HPDE6-E6E7 (cell line): Measurements from ENCODE around the gene ZNF467.
A peak's percentile ranks its signal among the peaks of the same experiment; 100 is the strongest.

Source experiments
- DNase-seq: peaks from one replicate; pipeline ENCODE4 v3.0.0; 2011; ENCODE audit warnings: missing footprints; ENCODE audit errors: extremely low spot score

The ZNF467 gene

DNA sequence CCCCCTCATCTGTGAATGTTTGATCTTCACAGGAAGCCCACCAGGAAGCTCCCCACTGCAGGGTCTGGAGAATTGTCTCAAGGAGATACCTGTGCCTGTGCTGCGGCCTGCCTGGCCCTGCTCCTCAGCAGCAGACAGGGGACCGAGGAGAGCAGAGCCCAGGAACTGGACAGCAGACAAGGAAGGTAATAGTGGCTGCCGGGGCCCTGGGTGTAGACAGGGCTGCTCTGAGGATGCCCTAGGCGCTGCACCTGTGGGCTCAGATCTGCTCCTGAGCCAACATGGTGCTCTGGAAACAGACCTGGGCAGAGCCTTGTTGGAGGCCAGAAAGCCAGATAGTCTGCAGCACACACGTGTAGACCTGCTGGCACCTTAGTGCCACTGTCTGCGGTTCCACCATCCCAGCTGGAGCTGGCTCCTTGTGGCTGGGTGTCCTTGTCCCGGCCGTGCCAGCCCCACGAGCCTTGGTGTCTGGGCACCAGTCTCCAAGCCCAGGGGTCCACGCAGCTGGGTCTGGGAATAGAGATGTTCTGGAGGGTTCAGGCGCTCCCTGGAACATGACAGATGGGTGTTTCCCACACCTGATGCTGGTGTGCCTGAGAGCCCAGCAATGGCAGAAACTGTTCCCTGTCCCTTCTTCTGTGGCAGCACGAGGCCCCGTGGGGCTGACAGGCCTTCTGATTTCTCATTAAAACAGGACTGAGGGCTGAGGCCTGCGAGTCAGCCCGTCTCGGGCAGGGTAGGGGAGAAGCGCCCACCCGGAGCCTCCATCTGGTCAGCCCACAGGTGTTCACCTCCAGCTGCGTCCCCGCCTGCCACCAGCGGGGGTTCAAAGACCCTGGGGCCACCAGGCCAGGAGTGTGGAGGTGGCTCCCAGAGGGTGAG, 44.7 kb downstream of the ZNF467 start:
- no peak for DNase-seq

DNA sequence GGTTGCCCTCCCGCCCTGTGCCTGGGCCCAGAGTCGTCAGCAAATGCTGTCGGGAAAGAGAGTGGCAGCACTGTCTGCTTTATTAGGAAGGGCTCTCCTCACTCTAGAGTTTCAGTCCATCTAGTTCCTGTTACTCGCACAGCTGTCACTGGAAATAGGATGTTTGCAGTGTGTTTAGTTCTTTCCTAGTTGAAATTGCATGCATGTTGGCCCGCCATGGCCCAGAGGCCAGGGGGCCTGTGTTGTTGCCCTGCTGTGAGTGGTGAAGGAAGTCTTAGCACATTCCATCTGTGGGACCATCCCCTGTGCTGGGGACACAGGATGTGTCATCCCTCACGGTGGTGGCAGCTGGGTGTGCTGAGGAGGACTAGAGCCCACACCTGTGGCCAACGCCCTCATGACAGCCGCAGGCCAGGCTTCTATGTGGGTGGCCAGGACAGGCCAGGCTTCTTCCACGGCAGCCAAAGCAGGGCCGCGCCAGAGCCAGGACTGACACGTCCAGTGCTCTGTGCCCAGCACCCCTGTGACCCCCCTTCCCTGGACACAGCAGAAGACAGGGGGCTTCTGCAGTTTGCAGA, 45.4 kb downstream of the ZNF467 start:
- no peak for DNase-seq

DNA sequence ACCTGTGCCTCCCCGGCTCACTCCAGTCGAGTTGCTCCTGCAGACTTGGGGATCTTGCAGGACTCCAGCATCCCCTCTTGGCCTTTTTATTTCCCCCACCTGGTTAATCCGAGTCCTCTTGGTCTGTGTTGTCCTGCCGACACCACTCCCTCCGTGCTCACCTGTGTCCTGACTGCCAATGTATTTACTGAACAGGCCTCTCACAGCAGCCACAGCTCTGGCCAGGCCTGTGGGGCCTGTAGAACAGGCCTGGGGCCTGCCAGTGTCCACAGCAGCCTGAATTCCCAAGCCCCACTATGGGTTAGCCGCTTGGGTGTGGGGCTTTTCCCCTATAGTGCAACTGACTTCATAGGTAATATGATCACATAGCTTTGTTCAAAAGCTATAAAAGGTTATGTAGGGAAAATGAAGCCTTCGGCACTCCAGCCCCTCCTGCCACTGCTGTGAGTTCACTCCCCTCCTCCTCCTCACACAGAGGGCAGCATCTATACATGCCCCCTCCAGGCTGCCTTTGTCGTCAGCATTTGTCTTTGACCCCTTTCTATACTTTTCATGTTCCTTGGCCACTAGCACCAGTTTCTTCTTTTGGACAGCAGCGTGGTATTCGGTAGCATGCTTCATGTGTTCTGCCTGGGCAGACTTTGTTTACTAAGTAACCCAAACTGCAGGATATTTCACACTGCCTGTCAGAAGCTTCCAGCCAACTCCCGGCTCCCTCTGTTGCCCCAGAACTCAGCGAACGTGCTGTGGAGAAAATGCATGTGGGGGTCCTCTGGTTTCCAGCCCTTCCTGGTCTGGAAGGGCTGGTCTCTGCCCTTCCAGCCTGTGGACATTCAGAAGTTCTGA, 46.1 kb downstream of the ZNF467 start:
- no peak for DNase-seq

DNA sequence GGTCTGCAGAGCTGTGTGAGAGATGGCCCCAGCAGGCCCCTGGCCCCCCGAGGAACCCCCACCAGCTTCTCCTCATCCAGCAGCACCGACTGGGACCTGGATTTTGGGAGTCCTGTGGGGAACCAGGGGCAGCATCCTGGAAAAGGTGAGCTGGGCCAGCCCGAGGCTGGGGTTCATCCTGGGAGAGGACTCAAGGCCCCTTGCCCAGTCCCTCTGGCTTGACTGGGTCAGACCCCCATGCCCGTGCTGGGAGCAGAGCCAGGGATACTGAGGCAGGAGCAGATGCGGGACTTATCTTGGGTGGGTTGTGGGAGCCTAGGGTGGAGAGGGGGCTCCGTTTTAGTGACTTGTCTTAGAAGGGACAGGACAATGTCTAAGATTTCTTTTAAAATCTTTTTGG, 47.5 kb downstream of the ZNF467 start:
- DNase-seq: no peak

DNA sequence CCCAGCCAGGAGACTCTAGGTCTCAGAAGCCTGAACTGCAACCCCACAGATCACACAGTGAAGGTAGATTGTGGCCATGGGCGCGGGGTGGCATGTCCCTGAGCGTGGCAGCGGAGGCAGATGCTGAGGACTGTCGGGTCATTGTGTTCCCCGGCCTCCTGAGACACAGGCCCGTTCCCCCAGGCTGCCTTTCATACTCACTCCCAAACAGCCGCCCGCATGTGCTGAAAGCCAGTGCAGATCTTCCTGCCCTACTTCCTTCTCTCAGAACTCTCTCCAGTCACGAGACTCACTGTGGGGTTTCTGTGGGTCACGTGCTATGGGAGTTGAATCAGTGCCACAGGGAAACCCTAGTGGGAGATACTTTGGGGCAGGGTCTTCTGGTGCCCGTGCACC, 48.0 kb downstream of the ZNF467 start:
- no peak for DNase-seq

DNA sequence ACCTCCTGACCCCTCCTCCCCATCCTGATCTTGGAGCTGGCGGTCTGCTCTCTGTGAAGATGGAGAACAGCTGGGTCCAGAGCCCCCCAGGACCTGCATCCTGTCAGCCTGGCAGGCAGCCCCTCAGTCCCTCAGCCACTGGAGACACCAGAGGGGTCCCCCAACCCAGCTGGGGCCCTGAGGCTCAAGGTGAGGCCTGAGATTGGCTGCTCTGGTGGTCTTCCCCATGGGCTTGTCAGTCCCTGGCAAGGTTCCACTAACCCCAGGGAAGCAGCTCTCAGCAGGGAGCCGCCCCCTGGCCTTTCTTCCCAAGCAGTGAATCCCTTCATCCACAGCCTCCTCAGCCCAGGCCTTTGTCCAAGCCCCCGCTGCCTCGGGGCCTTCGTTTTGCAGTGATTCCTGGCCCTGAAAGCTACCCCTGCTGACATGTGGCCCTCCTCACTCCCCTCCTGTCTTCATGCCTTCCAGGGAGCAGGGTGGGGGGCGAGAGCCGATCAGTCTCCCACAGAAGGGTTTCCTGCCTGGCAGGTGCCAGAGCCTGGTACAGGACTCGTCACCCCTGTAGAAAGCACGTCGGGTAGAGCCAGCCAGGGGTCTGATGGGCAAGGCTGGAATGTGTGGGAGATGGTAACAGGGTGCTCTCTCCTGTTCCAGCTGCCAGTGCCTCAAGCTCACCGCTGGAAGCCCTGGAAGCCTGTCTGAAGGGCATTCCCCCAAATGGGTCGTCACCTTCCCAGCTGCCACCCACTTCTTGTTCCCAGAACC, 48.5 kb downstream of the ZNF467 start:
- no peak for DNase-seq

DNA sequence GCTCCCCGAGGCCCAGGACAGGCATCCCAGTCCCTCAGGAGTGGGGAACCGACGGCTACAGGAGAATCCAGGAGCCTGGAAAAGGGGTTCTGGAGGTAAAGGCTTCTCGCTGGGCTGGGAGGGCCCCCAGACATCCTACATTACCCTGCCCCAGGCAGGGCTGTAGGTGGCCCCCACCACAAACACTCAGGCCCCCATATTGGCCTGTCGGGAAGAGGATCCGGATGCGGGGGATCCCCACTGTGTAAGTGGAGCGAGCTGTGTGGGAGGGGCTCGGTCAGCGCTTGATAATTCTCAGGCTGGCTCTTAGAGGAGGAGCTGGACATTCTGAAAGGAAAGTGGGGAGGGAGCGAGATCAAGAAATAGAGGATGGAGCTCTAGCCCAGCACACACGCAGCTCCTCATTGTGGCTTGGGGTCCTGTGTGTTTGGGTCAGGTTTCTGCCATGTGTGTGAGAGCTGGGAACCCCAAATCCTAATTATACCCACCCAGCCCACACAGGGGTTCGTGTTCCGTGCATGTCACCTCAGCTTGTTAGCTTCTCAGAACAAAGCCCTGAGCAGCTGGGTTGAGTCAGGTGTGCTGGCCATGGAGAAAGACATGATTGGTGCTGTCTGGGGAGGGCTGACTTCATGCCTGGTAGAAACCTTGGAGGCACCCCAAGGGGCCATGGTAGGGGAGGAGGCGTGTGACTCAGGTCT, 49.4 kb downstream of the ZNF467 start:
- no peak for DNase-seq

DNA sequence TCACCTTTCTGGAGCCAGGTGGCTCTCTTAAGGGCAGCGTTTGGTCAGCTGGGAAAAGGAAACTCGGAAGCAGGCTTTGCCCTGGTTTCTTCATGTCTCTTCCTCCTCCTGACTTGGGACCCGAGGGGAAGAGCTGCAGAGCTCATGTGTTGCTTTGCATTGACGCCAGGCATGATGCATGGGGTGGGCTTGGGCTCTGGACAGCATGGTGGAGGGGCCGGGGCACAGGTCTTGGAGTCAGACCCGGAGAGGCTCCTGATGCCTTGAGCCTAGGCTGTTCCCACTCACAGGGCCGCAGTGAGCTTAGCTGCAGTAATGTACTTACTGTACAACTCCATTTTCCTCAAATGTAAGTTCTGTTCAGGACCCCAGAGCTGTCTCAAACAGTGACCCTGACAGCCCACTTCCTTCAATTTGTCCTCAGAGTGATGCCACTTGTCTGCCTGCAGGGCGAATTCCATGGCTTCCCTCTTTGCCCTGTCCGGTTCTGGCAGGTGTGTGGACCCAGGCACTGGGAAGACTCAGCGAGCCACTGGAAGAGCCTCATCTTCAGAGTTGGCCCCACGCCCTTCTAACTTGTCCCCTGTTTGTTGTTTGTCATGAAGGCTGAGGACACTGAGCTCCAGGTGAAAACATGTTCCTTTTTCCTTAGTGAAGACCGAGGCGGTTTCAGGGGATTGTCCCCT, 50.2 kb downstream of the ZNF467 start:
- DNase-seq: no peak

DNA sequence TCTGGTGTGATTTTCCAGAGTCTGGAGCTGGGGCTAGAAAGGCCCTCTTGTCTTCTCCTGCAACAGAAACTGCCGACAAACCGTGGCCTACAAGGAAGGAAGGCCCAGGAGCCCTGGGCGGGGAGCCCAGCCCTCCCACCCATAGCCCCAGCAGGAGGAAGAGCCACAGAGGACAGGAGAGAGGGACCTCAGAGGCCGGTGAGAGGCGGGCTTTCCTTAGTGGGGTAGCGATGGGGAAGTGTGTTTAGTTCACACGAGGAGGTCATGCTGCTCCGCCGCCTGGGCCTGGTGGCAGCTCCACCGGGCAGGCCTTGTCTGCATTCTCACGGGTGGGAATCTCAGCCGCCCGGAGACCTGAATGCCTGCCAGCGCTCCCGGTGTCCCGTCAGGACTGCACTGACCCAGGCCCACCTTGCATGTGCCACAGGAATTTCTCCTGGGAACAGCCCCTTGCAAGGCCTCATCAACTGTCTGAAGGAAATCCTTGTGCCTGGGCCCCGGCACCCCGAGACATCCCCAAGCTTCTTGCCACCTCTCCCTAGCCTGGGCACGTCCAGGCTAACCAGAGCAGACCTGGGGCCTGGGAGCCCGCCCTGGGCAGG, 50.9 kb downstream of the ZNF467 start:
- no peak for DNase-seq

DNA sequence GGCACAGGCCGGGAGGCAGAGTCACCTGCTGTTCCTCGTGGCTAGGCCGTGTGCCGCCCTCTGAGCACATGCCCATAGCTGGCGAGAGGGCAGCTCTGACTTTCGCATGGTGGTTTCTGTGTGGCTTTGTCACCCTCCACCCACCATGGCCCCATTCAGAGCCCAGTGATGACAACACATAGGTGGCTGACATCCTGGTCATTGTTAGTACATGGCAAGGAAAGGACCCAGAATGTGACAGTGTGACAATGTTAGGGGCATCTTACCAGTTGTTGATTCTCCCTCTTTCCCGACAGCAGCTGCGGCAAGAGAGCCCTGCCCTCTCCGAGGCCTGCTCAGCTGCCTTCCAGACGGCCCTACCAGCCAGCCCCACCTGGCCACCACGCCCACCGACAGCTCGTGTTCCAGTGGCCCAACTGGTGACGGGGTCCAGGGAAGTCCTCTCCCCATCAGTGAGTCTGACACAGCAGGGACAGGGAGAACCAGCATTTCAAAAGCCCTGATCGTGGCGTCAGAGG, 52.2 kb downstream of the ZNF467 start:
- DNase-seq: no peak

DNA sequence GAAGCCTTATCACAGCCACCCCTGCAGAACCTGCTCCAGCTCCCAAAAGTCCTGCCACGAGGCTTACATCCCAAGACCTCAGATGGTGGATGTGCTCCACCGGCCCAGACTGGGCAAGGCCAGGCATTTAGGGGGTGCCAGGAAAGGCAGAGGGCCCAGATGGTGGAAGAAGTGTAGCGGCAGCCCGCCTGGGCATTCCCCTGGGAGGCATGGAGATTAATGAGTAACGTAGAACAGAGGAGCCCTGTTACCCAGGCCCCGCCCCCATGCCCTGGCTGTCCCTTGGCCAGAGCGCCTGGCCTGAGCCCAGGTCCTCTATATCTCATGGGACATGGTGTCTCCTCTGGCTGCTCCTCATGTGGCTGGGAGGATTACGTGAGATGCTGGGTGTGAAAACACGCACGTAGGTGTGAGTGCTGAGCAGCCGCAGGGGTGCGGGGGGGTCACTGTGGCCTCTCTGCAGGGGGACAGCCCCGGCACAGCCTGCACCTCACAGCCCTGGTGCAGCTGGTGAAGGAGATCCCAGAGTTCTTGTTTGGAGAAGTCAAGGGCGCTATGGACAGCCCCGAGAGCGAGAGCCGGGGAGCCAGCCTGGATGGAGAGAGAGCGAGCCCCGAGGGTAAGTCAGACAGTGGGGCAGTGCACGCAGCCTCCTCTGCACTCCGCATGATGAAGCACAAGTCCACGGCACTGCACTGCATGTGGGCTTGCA, 52.9 kb downstream of the ZNF467 start:
- DNase-seq: no peak

DNA sequence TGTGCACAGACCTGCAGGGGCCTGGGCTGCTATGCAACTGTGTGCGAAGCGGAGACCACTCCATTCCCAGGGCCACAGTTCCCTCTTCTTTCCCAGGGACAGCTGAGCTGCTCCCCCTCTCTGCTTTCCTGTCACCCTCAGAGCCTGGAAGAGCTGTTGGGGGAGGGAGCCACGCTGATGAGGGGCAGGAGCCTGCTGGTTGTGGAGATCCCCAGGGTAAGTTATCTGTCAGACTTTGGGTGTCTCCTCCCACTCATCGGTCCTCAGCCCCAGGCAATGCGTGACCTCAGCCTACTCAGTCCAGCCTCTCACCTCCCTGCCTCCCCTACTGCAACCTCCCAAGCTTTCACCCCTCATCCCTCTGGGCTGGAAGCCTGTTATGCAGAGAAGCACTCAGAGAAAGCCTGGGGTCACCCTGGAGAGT, 53.5 kb downstream of the ZNF467 start:
- DNase-seq: no peak

DNA sequence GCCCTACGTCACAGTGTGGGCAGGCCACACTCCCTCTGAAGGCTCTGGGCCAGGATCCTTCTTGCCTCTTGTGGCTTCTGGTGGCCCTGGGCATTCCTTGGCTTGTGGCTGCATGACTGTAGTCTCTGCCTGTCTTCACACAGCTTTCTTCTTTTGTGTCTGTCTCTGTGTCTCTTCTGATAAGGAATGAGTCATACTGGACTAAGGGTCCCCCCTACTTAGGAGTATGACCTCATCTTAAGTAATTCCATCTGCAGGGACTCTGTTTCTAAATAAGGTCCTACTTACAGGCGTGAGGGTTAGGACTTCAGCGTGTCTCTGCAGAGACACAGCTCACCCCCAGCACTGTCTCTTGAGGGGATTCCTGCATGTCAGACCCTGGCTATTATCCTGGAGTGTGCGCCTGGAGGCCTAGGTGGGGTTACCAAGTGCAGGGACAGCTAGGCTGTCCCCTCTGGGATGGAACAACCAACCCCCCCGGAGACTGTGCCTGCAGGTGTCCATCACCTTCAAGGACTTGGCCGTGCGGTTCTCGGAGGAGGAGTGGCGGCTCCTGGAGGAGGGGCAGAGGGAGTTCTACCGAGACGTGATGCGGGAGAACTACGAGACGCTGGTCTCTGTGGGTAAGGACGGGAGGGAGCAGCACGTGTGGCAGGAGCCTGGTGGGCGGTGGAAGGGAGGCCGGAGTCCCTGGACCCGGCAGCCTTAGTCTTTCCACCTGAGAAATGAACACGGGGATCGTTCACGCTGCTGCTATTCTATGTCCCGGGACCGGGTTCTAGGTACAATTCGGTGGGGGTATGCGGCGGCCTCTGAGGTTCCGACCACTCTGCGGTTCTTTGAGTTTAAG, 54.1 kb downstream of the ZNF467 start:
- no peak for DNase-seq

DNA sequence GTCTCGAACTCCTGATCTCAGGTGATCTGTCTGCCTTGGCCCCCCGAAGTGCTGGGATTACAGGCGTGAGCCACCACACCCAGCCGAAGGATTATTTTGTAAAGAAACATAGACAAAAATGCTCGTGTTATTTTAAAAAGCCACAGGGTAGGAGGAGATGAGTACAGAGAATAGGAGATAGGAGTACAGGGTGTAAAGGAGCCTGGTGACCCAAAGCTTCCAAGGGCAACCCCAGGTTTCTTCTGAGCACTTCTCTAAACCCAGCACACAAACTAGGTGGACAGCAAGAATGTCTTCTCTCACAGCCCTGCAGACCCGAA, 54.7 kb downstream of the ZNF467 start:
- DNase-seq: no peak

DNA sequence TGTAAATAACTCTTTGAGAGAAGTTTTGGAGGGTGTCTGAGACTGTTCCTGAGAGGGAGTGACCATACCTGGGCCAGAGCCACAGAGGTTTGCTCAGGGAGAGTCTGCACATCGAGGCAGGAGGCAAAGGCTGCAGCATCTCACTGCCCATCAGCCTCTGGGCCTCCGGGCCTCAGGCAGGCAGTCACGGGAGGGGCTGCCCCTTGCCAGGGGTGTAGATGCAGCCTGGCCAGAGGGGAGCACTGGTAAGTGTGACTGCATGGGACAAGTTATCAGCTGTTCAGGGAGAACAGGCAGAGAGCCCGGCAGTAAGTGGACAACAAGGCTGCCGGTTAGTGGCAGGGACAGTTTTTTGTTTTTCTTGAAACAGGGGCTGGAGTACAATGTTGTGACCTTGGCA, 55.9 kb downstream of the ZNF467 start:
- no peak for DNase-seq

DNA sequence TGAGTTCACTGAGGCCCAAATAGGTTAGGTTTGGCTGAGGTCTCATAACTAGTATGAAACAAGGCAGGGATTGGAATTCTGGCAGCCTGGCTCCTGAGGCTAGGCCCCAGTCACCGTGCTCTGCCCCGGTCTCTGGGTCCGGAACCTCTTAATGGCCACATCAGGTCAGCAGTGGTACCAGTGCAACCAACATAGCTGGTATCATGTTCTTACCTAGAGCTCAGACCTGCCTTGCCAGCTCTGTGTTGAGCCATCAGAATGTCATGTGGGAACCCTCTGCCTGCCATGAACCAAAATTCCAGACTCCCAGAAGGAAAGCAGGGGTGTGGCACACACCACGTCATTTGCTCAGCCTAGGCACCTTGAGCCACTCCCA, 56.5 kb downstream of the ZNF467 start:
- no peak for DNase-seq

DNA sequence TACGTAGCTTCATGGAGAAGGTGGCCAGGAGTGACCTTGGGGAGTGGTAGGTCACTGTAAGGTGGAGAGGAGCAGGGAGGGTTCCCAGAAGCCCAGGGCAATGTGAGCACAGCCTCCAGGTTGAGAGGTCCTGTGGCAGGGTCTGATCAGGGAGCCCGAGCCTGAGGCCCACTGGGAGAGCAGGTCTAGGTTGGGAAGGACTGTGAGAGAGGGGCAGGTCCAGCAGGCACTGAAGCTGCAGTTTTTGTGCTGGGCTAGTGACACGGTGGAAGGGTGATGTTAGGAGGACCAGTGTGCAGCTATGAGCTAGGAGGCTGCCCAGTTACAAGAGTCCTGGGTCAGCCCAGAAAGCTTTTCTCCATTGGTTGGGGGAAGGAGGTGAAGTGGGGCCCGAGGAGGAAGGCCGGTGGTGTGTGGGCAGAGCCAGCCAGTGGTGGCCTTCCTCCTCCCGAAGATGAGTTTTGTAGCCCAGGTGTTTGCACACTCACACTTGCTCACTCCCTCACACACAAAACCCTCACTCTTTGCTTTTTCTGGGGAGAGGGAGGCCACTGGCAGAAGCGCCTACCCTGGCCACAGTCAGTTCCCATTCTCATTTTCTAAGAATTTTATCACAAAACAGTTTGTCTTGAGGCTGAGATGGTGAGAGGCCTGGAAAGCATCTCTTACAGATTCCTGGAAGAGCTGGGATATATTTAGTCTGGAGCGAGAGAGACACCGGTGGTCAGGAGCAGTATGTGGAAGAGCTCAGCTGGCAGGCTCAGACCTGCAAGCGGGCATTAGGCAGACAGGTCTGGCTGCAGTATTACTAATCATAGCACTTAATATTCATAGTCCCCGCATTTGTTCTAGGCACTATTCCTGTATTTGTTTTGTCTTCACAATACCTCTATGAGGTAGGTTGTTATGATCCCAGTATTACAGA, 57.1 kb downstream of the ZNF467 start:
- peak; percentile 64 for DNase-seq
